HCT116 (cell line): Measurements from ENCODE around the gene TMEM150C. TPM values are rescaled to one million over a fixed set of nuclear protein-coding genes. Genes with fewer than 3 reads are reported as not detected.

Source experiments
- ATAC-seq: fragments of 200-7000 bp; cut with Tn5 transposase; 2 replicates; pipeline ENCODE4 v1.9.1; 2020; ENCODE audit warnings: mild to moderate bottlenecking, moderate library complexity
- BruUV-seq: library from RNA; stranded (reverse); fragments of 400-500 nt; replicated peaks from 2 replicates; lab custom pipeline; 2021; lab: Mats Ljungman, UMichigan
- CTCF ChIA-PET: fragments of 300-600 bp; sonication (Branson Sonifier 250); formaldehyde crosslinking; loops from one replicate; lab custom pipeline; 2021; ENCODE audit warnings: antibody characterized with exemption; lab: Charles Lee
- POLR2A ChIA-PET: fragments of 300-600, 350-600 bp; sonication (Branson Sonifier 250); formaldehyde crosslinking; loops from one replicate; lab custom pipeline; 2021; ENCODE audit warnings: antibody characterized with exemption; lab: Charles Lee
- RAD21 ChIA-PET, 2 experiments: fragments of 300-600 bp; sonication (Branson Sonifier 250); formaldehyde crosslinking; loops; one replicate each; lab custom pipeline; 2023; ENCODE audit warnings: low total read pairs in 2 of 2; ENCODE audit not compliant: uncharacterized antibody in 2 of 2, unreplicated experiment in 2 of 2, low non-redundant PET in 1 of 2; lab: Charles Lee
- DNase-seq: peaks from one replicate; pipeline ENCODE4 v3.0.0-alpha.2; 2010; ENCODE audit warnings: low read depth, low spot score
- H2AFZ ChIP-seq: fragments of 200-600 bp; shearing (Covaris generic), sonication (generic); 2 replicates; pipeline ENCODE4 v1.6.1; 2017; ENCODE audit warnings: low read depth, mixed run types, mixed read lengths, antibody characterized with exemption, low read length; ENCODE audit not compliant: poor library complexity, severe bottlenecking
- H3K27ac ChIP-seq: 2 replicates; pipeline ENCODE4 v1.5.1; 2012; ENCODE audit warnings: low read depth, low read length
- H3K27me3 ChIP-seq: fragments of 200-600 bp; sonication (generic); 2 replicates; pipeline ENCODE4 v1.6.1; 2016; ENCODE audit warnings: mixed run types, low read length, mixed read lengths; ENCODE audit not compliant: insufficient read depth
- H3K36me3 ChIP-seq, 2 experiments: fragments of 200-500 bp in 1 of 2; fragments of 200-600 bp in 1 of 2; sonication (Bioruptor generic) in 1 of 2; sonication (generic) in 1 of 2; 2 replicates each; pipeline versions ENCODE4 v1.5.1 to v1.6.1; 2014 to 2016; ENCODE audit warnings: low read length in 2 of 2, inconsistent platforms in 1 of 2, mixed read lengths in 1 of 2, mixed run types in 1 of 2; ENCODE audit not compliant: insufficient read depth in 2 of 2, control insufficient read depth in 1 of 2
- H3K4me1 ChIP-seq, 2 experiments: fragments of 200-600 bp in 1 of 2; sonication (generic) in 1 of 2; 2 replicates each; pipeline versions ENCODE4 v1.5.1 to v1.6.1; 2012 to 2017; ENCODE audit warnings: low read length in 2 of 2, inconsistent platforms in 1 of 2, mild to moderate bottlenecking in 1 of 2, mixed read lengths in 1 of 2, mixed run types in 1 of 2, moderate library complexity in 1 of 2; ENCODE audit not compliant: insufficient read depth in 2 of 2, control insufficient read depth in 1 of 2
- H3K4me2 ChIP-seq: fragments of 200-600 bp; sonication (generic); 2 replicates; pipeline ENCODE4 v1.6.1; 2017; ENCODE audit warnings: mixed run types, low read length, mixed read lengths
- H3K4me3 ChIP-seq, 2 experiments: fragments of 200-600 bp in 1 of 2; sonication (generic) in 1 of 2; replicated peaks in 1 of 2; 2 replicates each; pipeline ENCODE4 v1.5.1; 2011 to 2016; ENCODE audit warnings: low read length in 2 of 2, control low read depth in 1 of 2, low read depth in 1 of 2, mild to moderate bottlenecking in 1 of 2, mixed read lengths in 1 of 2, mixed run types in 1 of 2
- H3K79me2 ChIP-seq: fragments of 200-600 bp; sonication (generic); 2 replicates; pipeline ENCODE4 v1.6.1; 2017; ENCODE audit warnings: mild to moderate bottlenecking, mixed run types, low read length, moderate library complexity, mixed read lengths; ENCODE audit not compliant: insufficient read depth
- H3K9ac ChIP-seq: fragments of 200-600 bp; sonication (generic); 2 replicates; pipeline ENCODE4 v1.6.1; 2016; ENCODE audit warnings: low read length, mixed read lengths
- H3K9me2 ChIP-seq: fragments of 200-600 bp; sonication (generic), shearing (Covaris generic); 2 replicates; pipeline ENCODE4 v1.6.1; 2017; ENCODE audit warnings: mixed run types, mild to moderate bottlenecking, moderate library complexity; ENCODE audit not compliant: insufficient read depth
- H3K9me3 ChIP-seq, 2 experiments: fragments of 200-500 bp in 1 of 2; fragments of 200-600 bp in 1 of 2; sonication (Bioruptor generic) in 1 of 2; sonication (generic) in 1 of 2; 2 replicates each; pipeline ENCODE4 v1.6.1; 2014 to 2017; ENCODE audit warnings: low read length in 2 of 2, mixed read lengths in 2 of 2, inconsistent platforms in 1 of 2, low read depth in 1 of 2, mild to moderate bottlenecking in 1 of 2, mixed run types in 1 of 2, moderate library complexity in 1 of 2; ENCODE audit not compliant: control insufficient read depth in 1 of 2, insufficient read depth in 1 of 2
- H4K20me1 ChIP-seq: fragments of 200-600 bp; sonication (generic), shearing (Covaris generic); 2 replicates; pipeline ENCODE4 v1.6.1; 2017; ENCODE audit warnings: mixed run types, mild to moderate bottlenecking, moderate library complexity; ENCODE audit not compliant: insufficient read depth
- ATF3 ChIP-seq: IDR thresholded peaks from 2 replicates; pipeline ENCODE4 v1.6.1; 2012
- CBX3 ChIP-seq: IDR thresholded peaks from 2 replicates; pipeline ENCODE4 v1.6.1; 2012; ENCODE audit warnings: low read depth
- CEBPB ChIP-seq: IDR thresholded peaks from 2 replicates; pipeline ENCODE4 v1.6.1; 2012; ENCODE audit warnings: low read depth
- EGR1 ChIP-seq: IDR thresholded peaks from 2 replicates; pipeline ENCODE4 v1.6.1; 2012; ENCODE audit warnings: low read depth
- EZH2phosphoT487 ChIP-seq: fragments of 200-600 bp; IDR thresholded peaks from 2 replicates; pipeline ENCODE4 v1.6.1; 2018; ENCODE audit warnings: antibody characterized with exemption, borderline replicate concordance
- FOSL1 ChIP-seq: IDR thresholded peaks from 2 replicates; pipeline ENCODE4 v1.6.1; 2012; ENCODE audit warnings: low read depth
- JUND ChIP-seq: IDR thresholded peaks from 2 replicates; pipeline ENCODE4 v1.6.1; 2012
- MAX ChIP-seq: IDR thresholded peaks from 2 replicates; pipeline ENCODE4 v1.6.1; 2012
- POLR2A ChIP-seq: IDR thresholded peaks from 2 replicates; pipeline ENCODE4 v1.7.0; 2011; ENCODE audit warnings: borderline replicate concordance; ENCODE audit not compliant: insufficient read depth, insufficient read length; ENCODE audit errors: extremely low read depth
- POLR2AphosphoS5 ChIP-seq: IDR thresholded peaks from 2 replicates; pipeline ENCODE4 v1.6.1; 2011; ENCODE audit warnings: mild to moderate bottlenecking, low read depth, low read length, moderate library complexity
- RAD21 ChIP-seq: IDR thresholded peaks from 2 replicates; pipeline ENCODE4 v1.6.1; 2012; ENCODE audit warnings: low read depth, mild to moderate bottlenecking
- REST ChIP-seq: IDR thresholded peaks from 2 replicates; pipeline ENCODE4 v1.6.1; 2012; ENCODE audit warnings: low read depth
- SIN3A ChIP-seq: IDR thresholded peaks from 2 replicates; pipeline ENCODE4 v1.6.1; 2012; ENCODE audit warnings: low read depth
- SP1 ChIP-seq: IDR thresholded peaks from 2 replicates; pipeline ENCODE4 v1.6.1; 2012; ENCODE audit warnings: low read depth
- SRF ChIP-seq: IDR thresholded peaks from 2 replicates; pipeline ENCODE4 v1.6.1; 2012; ENCODE audit warnings: low read depth
- TCF7L2 ChIP-seq: IDR thresholded peaks from 2 replicates; pipeline ENCODE4 v1.7.0; 2011; ENCODE audit warnings: borderline replicate concordance, inconsistent platforms; ENCODE audit not compliant: insufficient read depth, insufficient read length; ENCODE audit errors: extremely low read depth
- YY1 ChIP-seq: IDR thresholded peaks from 2 replicates; pipeline ENCODE4 v1.6.1; 2011; ENCODE audit warnings: low read length, low read depth, moderate library complexity, mild to moderate bottlenecking; ENCODE audit not compliant: insufficient replicate concordance; ENCODE audit errors: extremely low read depth
- ZBTB33 ChIP-seq: IDR thresholded peaks from 2 replicates; pipeline ENCODE4 v1.6.1; 2011; ENCODE audit warnings: mild to moderate bottlenecking, low read length, moderate library complexity; ENCODE audit not compliant: insufficient replicate concordance; ENCODE audit errors: extremely low read depth
- ZFX ChIP-seq: fragments of 450-650 bp; IDR thresholded peaks from 2 replicates; pipeline ENCODE4 v1.6.1; 2017
- intact Hi-C: fragments of 100-400 bp; cut with micrococcal nuclease; formaldehyde crosslinking; loops from 2 replicates; pipeline ENCODE4 v1.10.0; 2022
- total RNA-seq: library from RNA; stranded (reverse); gene quantifications from one replicate; pipeline ENCODE4 v1.2.1, GENCODE V29; 2021; ENCODE audit not compliant: unreplicated experiment

The TMEM150C gene
- total RNA-seq, 1 experiment from 2014 or later = 1.2 TPM

DNA sequence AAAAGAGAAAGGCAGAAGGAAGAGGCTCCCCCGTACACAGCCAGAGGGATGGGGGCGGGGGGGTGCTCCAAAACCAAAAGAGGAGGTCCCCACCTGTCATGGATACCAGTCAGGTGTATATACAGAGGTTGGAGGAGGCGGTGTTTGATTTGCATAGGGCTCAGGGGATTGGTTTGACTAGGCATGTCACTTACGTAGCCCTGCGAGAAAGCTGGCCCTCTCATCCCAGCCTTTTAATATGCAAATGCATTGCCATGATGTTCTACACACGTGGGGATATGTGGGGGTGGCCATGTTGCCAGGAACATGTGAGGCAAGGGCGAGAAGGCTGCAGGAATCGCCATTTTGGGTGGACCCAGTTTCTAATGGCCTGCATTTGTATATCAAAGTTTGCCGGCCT, 38.6 kb downstream of the TMEM150C start:
- Histone ChIP-seq H3K79me2 (no peaks in the 10 kb centered on the region), H3K4me3 (no peak overlapping the region), H3K4me2 (no peak overlapping the region), H3K9ac (no peak overlapping the region), H3K36me3 (no peaks in the 10 kb centered on the region), H3K27ac (no peak overlapping the region), H3K9me2 (no peaks in the 10 kb centered on the region), H3K27me3 (no peaks in the 10 kb centered on the region), H4K20me1 (no peaks in the 10 kb centered on the region), H3K9me3 (no peaks in the 10 kb centered on the region), H3K4me1 (no peaks in the 10 kb centered on the region), H2AFZ (no peak overlapping the region)
- ChIA-PET POLR2A (no interaction called here), RAD21 (no interaction called here), CTCF (no interaction called here)
- no peak for DNase-seq
- no peak for TF ChIP-seq POLR2A
- TF ChIP-seq EZH2phosphoT487 = no peak
- TF ChIP-seq YY1 = no peak
- no peak for TF ChIP-seq ZBTB33
- TF ChIP-seq EGR1 = no peak
- TF ChIP-seq TCF7L2 = no peak
- TF ChIP-seq CBX3 = no peak
- TF ChIP-seq MAX = no peak
- no peak for TF ChIP-seq SIN3A
- no peak for TF ChIP-seq CEBPB
- no peak for TF ChIP-seq JUND
- no peak for TF ChIP-seq ZFX
- TF ChIP-seq RAD21 = no peak
- no peak for TF ChIP-seq ATF3
- no peak for TF ChIP-seq SRF
- TF ChIP-seq POLR2AphosphoS5 = no peak
- no peak for TF ChIP-seq SP1
- no peak for TF ChIP-seq REST
- TF ChIP-seq FOSL1 = no peak
- no peak for ATAC-seq
- intact Hi-C loops = no loop called here
- no TSS peak for BruUV-seq
